ENCODE results near the gene HSD17B8.

- TF ChIP-seq CTCF (IDR thresholded peaks at IDR 0.05) = no peak
- TF ChIP-seq POLR2A (IDR thresholded peaks at IDR 0.05) = no peak
These were observed 34.9 kb upstream of the HSD17B8 start for GRCh38 chr6:33169291-33170175.
